HCT116 (cell line): ENCODE data around the gene STAU1.

Source experiments
- CEBPB ChIP-seq: IDR thresholded peaks from 2 replicates; pipeline ENCODE4 v1.6.1; 2012; ENCODE audit warnings: low read depth
- EGR1 ChIP-seq: IDR thresholded peaks from 2 replicates; pipeline ENCODE4 v1.6.1; 2012; ENCODE audit warnings: low read depth
- ELF1 ChIP-seq: IDR thresholded peaks from 2 replicates; pipeline ENCODE4 v1.6.1; 2012; ENCODE audit warnings: low read depth, borderline replicate concordance
- EZH2 ChIP-seq: fragments of 200-600 bp; sonication (generic); IDR thresholded peaks from 2 replicates; pipeline ENCODE4 v1.6.1; 2017; ENCODE audit warnings: antibody characterized with exemption, mixed run types
- EZH2phosphoT487 ChIP-seq: fragments of 200-600 bp; IDR thresholded peaks from 2 replicates; pipeline ENCODE4 v1.6.1; 2018; ENCODE audit warnings: antibody characterized with exemption, borderline replicate concordance
- MAX ChIP-seq: IDR thresholded peaks from 2 replicates; pipeline ENCODE4 v1.6.1; 2012
- POLR2A ChIP-seq: IDR thresholded peaks from 2 replicates; pipeline ENCODE4 v1.7.0; 2011; ENCODE audit warnings: borderline replicate concordance; ENCODE audit not compliant: insufficient read depth, insufficient read length; ENCODE audit errors: extremely low read depth
- POLR2AphosphoS5 ChIP-seq: IDR thresholded peaks from 2 replicates; pipeline ENCODE4 v1.6.1; 2011; ENCODE audit warnings: mild to moderate bottlenecking, low read depth, low read length, moderate library complexity
- RAD21 ChIP-seq: IDR thresholded peaks from 2 replicates; pipeline ENCODE4 v1.6.1; 2012; ENCODE audit warnings: low read depth, mild to moderate bottlenecking
- YY1 ChIP-seq: IDR thresholded peaks from 2 replicates; pipeline ENCODE4 v1.6.1; 2011; ENCODE audit warnings: low read length, low read depth, moderate library complexity, mild to moderate bottlenecking; ENCODE audit not compliant: insufficient replicate concordance; ENCODE audit errors: extremely low read depth
- ZBTB33 ChIP-seq: IDR thresholded peaks from 2 replicates; pipeline ENCODE4 v1.6.1; 2011; ENCODE audit warnings: mild to moderate bottlenecking, low read length, moderate library complexity; ENCODE audit not compliant: insufficient replicate concordance; ENCODE audit errors: extremely low read depth
- ZNF274 ChIP-seq: fragments of 200-500 bp; sonication (Bioruptor generic); IDR thresholded peaks from 2 replicates; pipeline ENCODE4 v1.6.1; 2014; ENCODE audit warnings: mild to moderate bottlenecking, low read depth, low read length, inconsistent platforms
- TF ChIP-seq, protein P1 (sequence below), 3 experiments: fragments of 200-600 bp in 1 of 3; sonication (generic) in 1 of 3; IDR thresholded peaks in 2 of 3; conservative IDR thresholded peaks in 1 of 3; 2 replicates each; pipeline ENCODE4 v1.5.1; 2012 to 2017; ENCODE audit warnings: low read depth in 2 of 3, low read length in 2 of 3, antibody characterized with exemption in 1 of 3, borderline replicate concordance in 1 of 3, control low read depth in 1 of 3, mild to moderate bottlenecking in 1 of 3, mixed read lengths in 1 of 3, mixed run types in 1 of 3, moderate library complexity in 1 of 3; ENCODE audit not compliant: insufficient read depth in 1 of 3
- TF ChIP-seq, protein P2 (sequence below): IDR thresholded peaks from 2 replicates; pipeline ENCODE4 v1.6.1; 2012; ENCODE audit warnings: low read depth

DNA sequence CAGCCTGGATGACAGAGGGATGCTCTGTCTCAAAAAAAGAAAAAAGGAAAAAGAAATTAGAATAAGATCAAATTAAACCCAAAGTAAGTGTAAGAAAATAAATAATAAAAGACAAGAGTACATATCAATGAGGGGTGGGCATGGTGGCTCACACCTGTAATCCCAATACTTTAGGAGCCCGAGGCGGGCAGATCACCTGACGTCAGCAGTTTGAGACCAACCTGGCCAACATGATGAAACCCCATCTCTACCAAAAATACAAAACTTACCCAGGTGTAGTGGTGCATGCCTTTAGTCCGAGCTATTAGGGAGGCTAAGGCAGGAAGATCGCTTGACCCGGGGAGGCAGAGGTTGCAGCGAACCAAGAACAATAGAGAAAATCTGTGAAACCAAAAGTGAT, 14.9 kb upstream of the STAU1 start:
- TF ChIP-seq, protein P1, sequence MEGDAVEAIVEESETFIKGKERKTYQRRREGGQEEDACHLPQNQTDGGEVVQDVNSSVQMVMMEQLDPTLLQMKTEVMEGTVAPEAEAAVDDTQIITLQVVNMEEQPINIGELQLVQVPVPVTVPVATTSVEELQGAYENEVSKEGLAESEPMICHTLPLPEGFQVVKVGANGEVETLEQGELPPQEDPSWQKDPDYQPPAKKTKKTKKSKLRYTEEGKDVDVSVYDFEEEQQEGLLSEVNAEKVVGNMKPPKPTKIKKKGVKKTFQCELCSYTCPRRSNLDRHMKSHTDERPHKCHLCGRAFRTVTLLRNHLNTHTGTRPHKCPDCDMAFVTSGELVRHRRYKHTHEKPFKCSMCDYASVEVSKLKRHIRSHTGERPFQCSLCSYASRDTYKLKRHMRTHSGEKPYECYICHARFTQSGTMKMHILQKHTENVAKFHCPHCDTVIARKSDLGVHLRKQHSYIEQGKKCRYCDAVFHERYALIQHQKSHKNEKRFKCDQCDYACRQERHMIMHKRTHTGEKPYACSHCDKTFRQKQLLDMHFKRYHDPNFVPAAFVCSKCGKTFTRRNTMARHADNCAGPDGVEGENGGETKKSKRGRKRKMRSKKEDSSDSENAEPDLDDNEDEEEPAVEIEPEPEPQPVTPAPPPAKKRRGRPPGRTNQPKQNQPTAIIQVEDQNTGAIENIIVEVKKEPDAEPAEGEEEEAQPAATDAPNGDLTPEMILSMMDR (IDR thresholded peaks at IDR 0.05 in 2 of 3, conservative IDR thresholded peaks at IDR 0.05 in 1 of 3; ENCODE audit: borderline replicate concordance in 1 of 3, insufficient read depth in 1 of 3, low read depth in 2 of 3, low read length in 2 of 3), result no peak
- TF ChIP-seq ZNF274 (no peak), POLR2A (no peak), ELF1 (no peak), ZBTB33 (no peak), EZH2 (no peak), EZH2phosphoT487 (no peak), YY1 (no peak), RAD21 (no peak), CEBPB (no peak), MAX (no peak), EGR1 (no peak), POLR2AphosphoS5 (no peak)
- TF ChIP-seq, protein P2, sequence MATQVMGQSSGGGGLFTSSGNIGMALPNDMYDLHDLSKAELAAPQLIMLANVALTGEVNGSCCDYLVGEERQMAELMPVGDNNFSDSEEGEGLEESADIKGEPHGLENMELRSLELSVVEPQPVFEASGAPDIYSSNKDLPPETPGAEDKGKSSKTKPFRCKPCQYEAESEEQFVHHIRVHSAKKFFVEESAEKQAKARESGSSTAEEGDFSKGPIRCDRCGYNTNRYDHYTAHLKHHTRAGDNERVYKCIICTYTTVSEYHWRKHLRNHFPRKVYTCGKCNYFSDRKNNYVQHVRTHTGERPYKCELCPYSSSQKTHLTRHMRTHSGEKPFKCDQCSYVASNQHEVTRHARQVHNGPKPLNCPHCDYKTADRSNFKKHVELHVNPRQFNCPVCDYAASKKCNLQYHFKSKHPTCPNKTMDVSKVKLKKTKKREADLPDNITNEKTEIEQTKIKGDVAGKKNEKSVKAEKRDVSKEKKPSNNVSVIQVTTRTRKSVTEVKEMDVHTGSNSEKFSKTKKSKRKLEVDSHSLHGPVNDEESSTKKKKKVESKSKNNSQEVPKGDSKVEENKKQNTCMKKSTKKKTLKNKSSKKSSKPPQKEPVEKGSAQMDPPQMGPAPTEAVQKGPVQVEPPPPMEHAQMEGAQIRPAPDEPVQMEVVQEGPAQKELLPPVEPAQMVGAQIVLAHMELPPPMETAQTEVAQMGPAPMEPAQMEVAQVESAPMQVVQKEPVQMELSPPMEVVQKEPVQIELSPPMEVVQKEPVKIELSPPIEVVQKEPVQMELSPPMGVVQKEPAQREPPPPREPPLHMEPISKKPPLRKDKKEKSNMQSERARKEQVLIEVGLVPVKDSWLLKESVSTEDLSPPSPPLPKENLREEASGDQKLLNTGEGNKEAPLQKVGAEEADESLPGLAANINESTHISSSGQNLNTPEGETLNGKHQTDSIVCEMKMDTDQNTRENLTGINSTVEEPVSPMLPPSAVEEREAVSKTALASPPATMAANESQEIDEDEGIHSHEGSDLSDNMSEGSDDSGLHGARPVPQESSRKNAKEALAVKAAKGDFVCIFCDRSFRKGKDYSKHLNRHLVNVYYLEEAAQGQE, result no peak
